GM19395 (cell line): Measurements from ENCODE around the gene HERC2.
"Not testable (repeated sequence)": the region's sequence is repeated elsewhere in the genome, so short reads cannot be mapped to it uniquely, and the experiment has no call there.

Experiments
- ATAC-seq: cut with Tn5 transposase; IDR thresholded peaks from one replicate; pipeline ENCODE4 v1.9.1; 2021; ENCODE audit warnings: mild to moderate bottlenecking, moderate library complexity; ENCODE audit not compliant: unreplicated experiment

The HERC2 gene, protein sequence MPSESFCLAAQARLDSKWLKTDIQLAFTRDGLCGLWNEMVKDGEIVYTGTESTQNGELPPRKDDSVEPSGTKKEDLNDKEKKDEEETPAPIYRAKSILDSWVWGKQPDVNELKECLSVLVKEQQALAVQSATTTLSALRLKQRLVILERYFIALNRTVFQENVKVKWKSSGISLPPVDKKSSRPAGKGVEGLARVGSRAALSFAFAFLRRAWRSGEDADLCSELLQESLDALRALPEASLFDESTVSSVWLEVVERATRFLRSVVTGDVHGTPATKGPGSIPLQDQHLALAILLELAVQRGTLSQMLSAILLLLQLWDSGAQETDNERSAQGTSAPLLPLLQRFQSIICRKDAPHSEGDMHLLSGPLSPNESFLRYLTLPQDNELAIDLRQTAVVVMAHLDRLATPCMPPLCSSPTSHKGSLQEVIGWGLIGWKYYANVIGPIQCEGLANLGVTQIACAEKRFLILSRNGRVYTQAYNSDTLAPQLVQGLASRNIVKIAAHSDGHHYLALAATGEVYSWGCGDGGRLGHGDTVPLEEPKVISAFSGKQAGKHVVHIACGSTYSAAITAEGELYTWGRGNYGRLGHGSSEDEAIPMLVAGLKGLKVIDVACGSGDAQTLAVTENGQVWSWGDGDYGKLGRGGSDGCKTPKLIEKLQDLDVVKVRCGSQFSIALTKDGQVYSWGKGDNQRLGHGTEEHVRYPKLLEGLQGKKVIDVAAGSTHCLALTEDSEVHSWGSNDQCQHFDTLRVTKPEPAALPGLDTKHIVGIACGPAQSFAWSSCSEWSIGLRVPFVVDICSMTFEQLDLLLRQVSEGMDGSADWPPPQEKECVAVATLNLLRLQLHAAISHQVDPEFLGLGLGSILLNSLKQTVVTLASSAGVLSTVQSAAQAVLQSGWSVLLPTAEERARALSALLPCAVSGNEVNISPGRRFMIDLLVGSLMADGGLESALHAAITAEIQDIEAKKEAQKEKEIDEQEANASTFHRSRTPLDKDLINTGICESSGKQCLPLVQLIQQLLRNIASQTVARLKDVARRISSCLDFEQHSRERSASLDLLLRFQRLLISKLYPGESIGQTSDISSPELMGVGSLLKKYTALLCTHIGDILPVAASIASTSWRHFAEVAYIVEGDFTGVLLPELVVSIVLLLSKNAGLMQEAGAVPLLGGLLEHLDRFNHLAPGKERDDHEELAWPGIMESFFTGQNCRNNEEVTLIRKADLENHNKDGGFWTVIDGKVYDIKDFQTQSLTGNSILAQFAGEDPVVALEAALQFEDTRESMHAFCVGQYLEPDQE (N-terminal part only)

DNA sequence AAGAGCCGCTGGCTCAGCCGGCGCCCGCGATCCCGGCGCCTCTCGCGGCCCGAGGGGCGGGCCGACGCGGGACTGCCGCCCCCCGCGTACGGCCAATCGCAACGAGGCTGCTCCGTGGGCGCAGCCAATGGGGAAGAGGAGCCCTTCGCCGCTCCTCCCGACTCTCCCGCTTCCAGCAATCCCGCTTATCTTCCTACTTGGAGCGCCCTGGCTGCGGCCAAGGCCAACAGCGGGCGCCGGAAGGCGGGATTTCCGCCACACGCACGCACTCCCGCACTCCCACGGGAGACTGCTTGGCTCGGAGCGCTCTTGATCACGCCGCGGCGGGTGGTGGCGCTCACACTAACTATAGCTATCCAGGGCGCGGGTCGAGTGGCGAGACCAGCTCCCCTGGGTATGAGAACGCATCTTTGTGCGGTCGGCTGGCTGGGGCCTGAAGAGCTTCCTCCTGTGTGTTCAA lies at the start of gene HERC2:
Gene HERC2, minus strand, starts transcription at position 51 of the 460 bp plus-strand sequence. CDS start 746 bp downstream, outside the sequence.
- ATAC-seq: not testable (repeated sequence)

DNA sequence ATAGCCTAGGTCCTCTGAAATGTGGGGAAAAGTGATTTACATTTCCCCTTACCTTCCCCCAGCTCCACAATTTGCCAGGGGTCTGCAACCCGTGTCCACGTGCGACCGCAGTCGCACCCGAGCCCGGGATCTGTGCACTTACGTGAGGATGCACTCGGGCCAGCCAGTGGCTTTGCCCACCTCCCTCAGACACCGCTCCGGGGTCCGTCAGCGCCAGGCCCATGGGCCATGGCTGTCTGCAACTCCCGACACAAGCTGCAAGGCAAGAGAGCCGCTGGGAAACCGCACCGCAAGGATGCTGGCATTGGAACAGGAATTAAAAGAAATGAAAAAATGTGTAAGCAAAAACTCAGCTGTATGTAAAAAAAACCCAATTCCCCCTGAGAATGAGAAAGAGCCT lies 43.5 kb upstream of the HERC2 start:
- not testable (repeated sequence) for ATAC-seq

DNA sequence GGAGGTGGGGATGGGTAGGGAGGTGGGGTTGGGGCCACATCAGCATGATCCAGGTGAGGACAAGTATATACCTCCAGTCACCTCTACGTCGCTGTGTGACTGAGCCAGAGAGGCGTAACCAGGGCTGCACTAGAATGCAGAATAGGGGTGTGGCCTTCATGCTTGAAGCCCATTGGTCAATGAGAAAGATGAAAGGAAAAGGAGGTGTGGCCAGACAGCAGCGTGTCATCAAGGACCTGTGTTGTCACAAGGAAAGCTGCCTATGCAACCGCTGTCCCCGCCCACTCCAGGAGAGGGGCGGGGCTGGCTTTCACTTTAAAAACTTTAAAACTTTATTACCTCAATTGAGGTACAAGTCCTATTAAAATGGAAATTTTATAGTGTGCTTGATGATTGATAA lies 36.0 kb upstream of the HERC2 start, which contains the start of gene GOLGA6L24:
Gene GOLGA6L24, minus strand, starts transcription at position 101 of the 400 bp plus-strand sequence. Its CDS starts 61 bp downstream, at position 40.
- not testable (repeated sequence) for ATAC-seq

DNA sequence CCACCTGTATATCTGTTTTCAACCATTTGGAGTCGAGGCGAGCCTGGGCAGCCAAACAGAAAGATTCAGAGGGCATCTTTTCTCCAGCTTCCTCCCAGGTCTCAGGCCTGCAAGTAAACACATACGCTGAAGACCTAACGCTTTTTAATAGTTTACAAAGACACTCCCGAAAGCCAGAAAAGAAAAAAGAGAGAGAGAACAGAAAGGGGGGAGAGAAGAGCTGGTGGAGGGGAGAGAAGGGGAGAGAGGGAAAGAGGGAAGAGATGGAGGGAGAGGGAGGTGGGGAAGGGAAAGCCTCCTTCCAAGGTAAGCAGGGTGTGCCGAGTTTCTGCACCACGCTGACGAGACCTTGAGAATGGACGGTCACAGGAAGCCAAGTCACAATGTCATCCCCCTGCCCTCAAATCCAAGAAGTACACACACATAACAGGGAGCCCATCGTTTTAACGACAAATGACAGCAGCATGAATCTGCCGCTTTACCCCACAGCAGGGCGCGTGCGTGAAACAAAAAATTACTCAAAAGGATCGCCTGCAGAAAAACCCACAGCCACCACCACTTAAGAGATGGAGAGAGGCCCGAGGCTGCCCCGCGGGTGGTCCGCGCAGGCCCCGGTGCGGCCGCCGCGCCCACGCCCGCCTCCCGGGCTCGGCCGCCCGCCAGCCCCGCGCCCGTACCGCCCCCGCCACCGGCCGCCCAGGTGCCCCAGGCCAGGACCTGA lies 461 bp downstream of the HERC2 start:
- ATAC-seq: not testable (repeated sequence)

DNA sequence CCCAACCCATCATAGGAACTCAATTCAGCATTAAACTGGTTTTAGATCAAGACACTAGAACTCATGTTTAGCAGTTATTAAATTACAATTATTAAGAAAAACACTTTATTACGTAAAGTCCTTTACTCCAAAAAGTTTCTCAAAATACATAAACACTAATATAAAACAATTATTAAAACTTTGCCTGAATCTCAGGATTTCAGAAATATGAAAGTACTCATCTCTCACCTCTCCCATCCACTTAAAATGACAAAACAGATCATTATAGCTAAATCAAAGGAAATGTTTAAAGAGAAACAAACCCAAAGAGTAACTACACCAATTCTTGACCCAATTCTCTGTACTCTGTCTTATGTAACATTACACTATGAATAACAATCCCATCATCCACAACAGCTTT lies 2.3 kb downstream of the HERC2 start:
- not testable (repeated sequence) for ATAC-seq

DNA sequence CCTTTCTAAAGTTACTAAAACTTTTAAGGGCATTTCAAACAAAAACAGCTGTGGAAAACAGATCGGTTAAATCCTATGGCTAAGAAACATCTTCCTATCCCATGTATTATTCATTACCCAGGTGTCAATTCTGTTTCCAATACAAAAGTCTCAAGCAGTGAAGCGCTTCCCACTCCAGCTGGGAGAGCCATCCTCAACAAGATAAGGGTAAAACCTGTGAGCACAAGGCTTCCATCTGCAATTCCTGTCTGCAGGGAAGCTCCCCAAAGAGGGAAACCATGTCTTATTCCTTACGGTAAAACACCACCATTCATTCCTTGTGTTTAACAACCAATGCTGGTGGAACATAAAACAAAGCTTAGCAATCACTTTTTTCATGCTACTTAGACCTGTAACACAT lies 3.2 kb downstream of the HERC2 start:
- ATAC-seq: not testable (repeated sequence)

DNA sequence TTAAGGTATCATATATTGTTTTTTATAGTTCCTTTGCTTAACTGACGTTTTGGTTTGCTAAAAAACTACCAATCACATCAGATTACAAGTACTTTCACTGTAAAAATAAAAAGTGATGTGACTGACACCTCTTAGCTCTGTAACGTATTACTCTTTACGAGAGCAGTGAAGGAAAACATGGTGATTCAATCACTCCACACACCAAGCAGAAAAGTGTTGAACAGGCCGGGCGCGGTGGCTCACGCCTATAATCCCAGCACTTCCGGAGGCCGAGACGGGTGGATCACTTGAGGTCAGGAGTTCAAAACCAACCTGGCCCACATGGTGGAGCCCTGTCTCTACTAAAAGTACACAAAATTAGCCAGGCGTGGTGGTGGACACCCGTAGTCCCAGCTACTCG lies 3.9 kb downstream of the HERC2 start:
- ATAC-seq: not testable (repeated sequence)

DNA sequence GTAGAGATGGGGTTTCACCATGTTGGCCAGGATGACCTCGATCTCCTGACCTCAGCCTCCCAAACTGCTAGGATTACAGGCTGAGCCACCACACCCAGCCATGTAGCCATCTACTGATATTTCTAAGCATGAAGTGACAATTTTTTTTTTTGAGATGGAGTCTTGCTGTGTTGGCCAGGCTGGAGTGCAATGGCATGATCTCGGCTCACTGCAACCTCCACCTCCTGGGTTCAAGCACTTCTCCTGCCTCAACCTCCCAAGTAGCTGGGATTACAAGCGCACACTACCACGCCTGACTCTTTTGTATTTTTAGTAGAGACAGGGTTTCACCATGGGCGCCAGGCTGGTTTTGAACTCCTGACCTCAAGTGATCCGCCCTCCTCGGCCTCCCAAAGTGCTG lies 5.0 kb downstream of the HERC2 start:
- ATAC-seq: not testable (repeated sequence)

DNA sequence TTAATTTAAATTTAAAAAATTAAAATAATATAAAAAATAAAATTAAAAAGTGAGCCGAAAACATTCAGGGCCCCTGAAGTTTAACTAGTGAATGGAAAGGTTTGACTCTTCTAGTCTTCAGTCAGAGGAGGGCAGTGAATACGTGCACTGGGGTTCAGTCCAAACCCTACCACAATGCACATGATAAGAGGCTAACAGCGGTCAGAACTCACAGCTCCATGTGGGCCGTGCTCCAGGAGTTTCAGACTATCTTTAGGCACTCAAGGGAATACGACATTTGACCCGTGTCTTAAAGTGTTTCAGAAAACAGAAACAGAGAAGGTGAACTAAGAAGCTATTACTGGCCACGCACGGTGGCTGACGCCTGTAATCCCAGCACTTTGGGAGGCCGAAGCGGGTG lies 11.5 kb downstream of the HERC2 start:
- ATAC-seq: not testable (repeated sequence)

DNA sequence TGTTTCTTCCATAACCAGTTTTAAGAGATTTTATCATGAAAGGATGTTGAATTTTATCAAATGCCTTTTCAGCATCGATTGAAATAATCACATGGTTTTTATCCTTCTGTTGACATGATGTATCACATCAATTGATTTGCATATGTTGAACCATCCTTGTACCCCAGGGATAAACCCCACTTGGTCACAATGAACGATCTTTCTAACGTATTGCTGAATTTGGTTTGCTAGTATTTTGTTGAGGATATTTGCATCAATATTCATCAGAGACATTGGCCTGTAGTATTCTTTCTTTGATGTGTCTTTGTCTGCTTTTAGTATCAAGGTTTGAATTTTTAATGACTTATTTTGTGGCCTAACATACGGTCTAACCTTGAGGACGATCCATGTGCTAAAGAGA lies 13.3 kb downstream of the HERC2 start:
- ATAC-seq: not testable (repeated sequence)

DNA sequence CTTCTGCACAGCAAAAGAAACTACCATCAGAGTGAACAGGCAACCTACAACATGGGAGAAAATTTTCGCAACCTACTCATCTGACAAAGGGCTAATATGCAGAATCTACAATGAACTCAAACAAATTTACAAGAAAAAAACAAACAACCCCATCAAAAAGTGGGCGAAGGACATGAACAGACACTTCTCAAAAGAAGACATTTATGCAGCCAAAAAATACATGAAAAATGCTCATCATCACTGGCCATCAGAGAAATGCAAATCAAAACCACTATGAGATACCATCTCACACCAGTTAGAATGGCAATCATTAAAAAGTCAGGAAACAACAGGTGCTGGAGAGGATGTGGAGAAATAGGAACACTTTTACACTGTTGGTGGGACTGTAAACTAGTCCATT lies 16.3 kb downstream of the HERC2 start:
- not testable (repeated sequence) for ATAC-seq

DNA sequence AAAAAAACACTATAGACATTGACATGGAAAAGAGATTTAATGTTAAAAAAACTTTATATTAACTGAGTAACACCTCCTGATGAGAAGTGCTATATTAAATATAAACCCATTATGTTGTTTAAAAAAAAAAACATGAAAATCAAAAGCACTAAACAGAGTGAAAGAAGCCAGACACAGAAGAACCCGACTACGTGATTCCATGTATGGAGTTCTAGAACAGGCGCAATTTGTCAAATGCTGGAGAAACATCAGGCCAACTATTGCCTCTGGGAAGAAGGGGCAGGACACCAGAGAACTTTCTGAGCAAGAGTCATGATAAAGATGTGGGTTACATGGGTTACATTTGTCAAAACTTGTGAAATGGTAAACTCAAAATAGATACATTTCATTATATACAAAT lies 24.5 kb downstream of the HERC2 start:
- not testable (repeated sequence) for ATAC-seq

DNA sequence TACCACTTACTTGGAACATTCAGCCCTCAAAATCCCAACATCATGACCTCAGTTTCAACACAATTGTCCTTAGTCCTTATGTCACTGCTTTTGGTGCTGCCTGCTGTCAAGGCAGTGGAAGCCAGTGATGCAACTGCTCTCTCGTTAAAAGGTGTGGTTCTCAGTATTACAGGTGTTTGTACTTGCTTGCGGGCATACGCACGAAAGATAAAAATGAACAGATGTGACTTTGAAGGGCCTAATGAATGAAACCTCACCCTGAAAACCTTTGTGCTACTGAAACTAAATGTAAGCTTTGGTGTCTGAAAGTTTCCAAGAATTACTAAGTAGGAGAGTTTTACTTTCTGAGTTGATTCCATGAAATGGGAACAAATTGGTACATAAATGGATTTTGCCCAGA lies 25.2 kb downstream of the HERC2 start:
- ATAC-seq: not testable (repeated sequence)

DNA sequence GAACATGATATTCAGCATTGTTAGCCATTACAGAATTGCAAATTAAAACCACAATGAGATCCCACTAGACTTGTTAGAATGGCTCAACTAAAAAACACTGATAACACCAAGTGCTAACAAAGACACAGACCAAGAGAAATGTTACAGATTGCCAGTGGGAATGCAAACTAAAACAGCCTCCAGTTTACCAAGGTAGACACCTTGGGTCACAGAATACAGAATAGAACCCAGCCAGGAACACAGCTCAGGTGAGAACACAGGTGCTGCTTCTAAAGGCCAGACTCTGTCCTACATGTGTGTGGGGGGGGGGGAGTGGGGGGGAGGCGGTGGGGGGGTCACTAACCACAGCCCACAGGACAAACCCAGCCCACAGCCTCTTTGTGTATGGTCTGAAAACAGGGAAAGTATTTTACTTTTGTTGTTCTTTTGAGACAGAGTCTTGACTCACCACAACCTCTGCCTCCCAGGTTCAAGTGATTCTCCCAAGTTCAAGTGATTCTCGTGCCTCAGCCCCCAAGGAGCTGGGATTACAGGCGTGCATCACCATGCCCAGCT lies 26.9 kb downstream of the HERC2 start:
- ATAC-seq: not testable (repeated sequence)

DNA sequence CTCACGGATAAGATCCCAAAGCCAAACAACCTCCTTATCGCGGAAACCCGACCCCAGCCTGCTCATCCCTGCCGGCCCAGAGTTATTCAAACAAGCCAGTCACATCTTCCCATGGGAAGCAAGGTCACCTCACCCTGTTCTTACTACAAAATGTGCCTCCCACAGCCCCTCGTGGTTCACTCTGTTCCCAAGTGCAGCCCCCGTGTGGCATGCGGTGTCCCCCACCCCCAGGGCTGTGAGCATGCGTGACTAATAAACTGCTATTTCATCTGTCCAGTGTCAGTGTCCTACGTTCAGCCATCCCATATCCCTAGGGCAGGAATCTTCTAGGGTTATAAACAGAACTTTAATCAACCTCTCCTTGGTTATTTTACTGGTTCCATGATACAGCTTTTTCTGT lies 27.4 kb downstream of the HERC2 start:
- not testable (repeated sequence) for ATAC-seq

DNA sequence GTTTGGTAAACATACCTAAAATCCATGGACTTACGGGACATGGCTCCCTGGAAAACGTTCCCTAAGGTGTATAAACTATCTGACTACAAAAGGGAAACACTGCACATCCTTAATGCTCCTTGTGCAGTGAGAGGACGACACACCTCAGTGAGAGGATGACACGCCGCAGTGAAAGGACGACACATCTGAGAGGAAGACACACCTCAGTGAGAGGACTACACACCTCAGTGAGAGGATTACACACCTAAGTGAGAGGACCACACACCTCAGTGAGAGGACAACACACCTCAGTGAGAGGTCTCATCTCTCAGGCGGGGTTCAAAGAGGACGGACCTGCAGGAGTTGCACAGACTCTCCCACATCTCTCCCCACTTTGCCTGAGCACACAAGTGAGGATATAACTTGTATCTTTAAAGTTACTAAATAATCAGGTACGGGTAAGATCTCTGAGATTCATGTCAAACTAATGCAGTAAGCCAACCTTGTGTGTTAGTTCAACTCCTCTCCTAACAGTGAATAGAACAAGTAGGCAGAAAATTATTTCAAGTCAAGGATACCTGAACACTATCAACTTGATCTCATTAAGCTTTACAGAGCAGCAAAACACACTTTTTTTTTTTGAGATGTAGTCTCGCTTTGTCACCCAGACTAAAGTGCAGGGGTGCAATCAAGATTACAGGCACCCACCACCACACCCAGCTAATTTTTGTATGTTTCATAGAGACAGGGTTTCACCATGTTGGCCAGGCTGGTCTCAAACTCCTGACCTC lies 32.1 kb downstream of the HERC2 start:
- no peak for ATAC-seq

DNA sequence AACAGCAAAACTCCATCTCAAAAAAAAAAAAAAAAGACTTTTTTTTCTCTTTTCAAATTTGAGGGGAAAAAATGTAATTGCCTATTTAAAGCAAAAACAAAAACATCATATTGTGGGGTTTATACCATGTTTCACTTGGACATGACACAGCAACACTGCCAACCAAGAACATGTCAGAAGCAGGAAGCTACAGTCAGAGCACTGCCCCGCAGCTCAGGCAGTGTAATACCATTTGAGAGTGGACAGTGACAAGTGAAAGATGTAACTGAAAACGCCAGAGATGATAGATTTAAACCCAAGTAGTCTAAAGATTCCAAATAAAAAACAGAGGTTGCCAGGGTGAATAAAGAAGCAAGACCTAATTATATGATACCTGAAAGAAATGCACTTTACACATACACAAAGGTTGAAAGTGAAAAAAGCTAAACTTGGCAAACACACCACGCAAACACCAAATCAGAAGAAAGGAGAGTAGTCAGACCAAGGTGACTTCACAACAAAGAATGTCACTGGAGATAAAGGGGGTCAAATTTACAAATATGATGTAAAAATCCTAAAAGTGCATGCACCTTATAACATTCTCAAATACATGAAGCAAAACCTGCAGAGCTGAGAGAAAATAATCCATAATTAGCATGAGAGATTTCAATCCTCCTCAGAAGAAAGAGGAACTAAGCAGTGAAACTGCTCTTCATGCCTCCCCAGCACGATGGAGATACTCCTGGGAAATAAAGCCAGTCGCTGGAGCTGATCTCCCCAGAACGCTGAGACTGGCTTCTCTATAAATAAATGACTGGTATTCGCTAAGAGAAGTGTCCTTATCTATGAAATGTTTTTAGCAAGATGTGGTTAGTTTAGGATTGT lies 32.9 kb downstream of the HERC2 start:
- peak; percentile 79 for ATAC-seq

DNA sequence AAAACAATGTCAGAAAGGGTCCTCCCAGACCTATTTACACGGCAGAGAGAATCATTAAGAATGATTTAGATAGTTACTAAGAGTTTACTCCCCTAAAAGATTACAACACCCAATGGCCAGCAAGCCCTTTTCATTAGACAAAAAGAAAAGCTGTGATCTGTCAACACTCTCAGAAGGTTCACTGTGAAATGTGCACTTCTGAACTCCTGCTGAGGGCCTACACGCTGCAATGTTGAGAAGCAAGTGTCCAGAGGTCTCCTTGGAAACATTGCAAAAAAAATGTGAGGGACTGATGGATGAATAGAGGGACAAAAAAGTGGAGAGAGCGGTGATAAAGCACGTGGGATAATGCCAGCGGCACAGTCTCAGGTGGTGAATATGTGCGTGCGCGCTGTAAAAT lies 35.3 kb downstream of the HERC2 start:
- not testable (repeated sequence) for ATAC-seq
